PC-9 (cell line): ENCODE results near the gene SPTB. TPM values are rescaled to one million over a fixed set of nuclear protein-coding genes. Genes with fewer than 3 reads are reported as not detected.
A peak's percentile ranks its signal among the peaks of the same experiment; 100 is the strongest.

Experiments
- BruUV-seq: library from RNA; stranded (reverse); fragments of 400-500 nt; replicated peaks from 2 replicates; lab custom pipeline; 2021; lab: Mats Ljungman, UMichigan
- CTCF ChIA-PET: fragments of 300-600 bp; sonication (Branson Sonifier 250); formaldehyde crosslinking; loops from one replicate; lab custom pipeline; 2022; ENCODE audit warnings: antibody characterized with exemption; lab: Charles Lee
- POLR2A ChIA-PET: fragments of 300-600 bp; sonication (Branson Sonifier 250); formaldehyde crosslinking; loops from one replicate; lab custom pipeline; 2022; ENCODE audit warnings: antibody characterized with exemption; ENCODE audit not compliant: unreplicated experiment; lab: Charles Lee
- DNase-seq, 2 experiments: peaks; one replicate each; pipeline versions ENCODE4 v3.0.0 to v3.0.0-alpha.2; 2015 to 2022; ENCODE audit warnings: mixed read lengths in 1 of 2
- H2AFZ ChIP-seq: fragments of 200-600 bp; sonication (generic); 2 replicates; pipeline ENCODE4 v1.8.1; 2017; ENCODE audit warnings: antibody characterized with exemption
- H3F3A ChIP-seq: fragments of 200-600 bp; sonication (generic); 2 replicates; pipeline ENCODE4 v1.8.1; 2017; ENCODE audit warnings: antibody characterized with exemption, mild to moderate bottlenecking, low read depth; ENCODE audit not compliant: insufficient read depth
- H3K27ac ChIP-seq: fragments of 200-600 bp; sonication (generic); 2 replicates; pipeline ENCODE4 v1.6.1; 2016; ENCODE audit warnings: mixed run types
- H3K27me3 ChIP-seq: fragments of 200-600 bp; sonication (generic); 2 replicates; pipeline ENCODE4 v1.6.1; 2016; ENCODE audit warnings: low read depth, mixed run types; ENCODE audit not compliant: insufficient read depth
- H3K36me3 ChIP-seq: fragments of 200-600 bp; sonication (generic); 2 replicates; pipeline ENCODE4 v1.6.1; 2016; ENCODE audit warnings: low read depth, mixed run types
- H3K4me1 ChIP-seq: fragments of 200-600 bp; sonication (generic); replicated peaks from 2 replicates; pipeline ENCODE4 v1.6.1; 2016; ENCODE audit warnings: mixed run types; ENCODE audit not compliant: insufficient read depth
- H3K4me2 ChIP-seq: fragments of 200-600 bp; sonication (generic); 2 replicates; pipeline ENCODE4 v1.6.1; 2017; ENCODE audit warnings: mixed run types
- H3K4me3 ChIP-seq: fragments of 200-600 bp; sonication (generic); 2 replicates; pipeline ENCODE4 v1.6.1; 2016; ENCODE audit warnings: mixed run types
- H3K79me2 ChIP-seq: fragments of 200-600 bp; sonication (generic); 2 replicates; pipeline ENCODE4 v1.6.1; 2017; ENCODE audit warnings: low read depth, mixed run types
- H3K9me2 ChIP-seq: fragments of 200-600 bp; sonication (generic); 2 replicates; pipeline ENCODE4 v1.8.1; 2017; ENCODE audit warnings: mild to moderate bottlenecking; ENCODE audit not compliant: insufficient read depth
- H3K9me3 ChIP-seq: fragments of 200-600 bp; sonication (generic); 2 replicates; pipeline ENCODE4 v1.8.1; 2016; ENCODE audit warnings: low read depth; ENCODE audit not compliant: insufficient read depth
- H4K20me1 ChIP-seq: fragments of 200-600 bp; sonication (generic); 2 replicates; pipeline ENCODE4 v1.8.1; 2017; ENCODE audit not compliant: insufficient read depth
- CTCF ChIP-seq: fragments of 200-600 bp; sonication (generic); conservative IDR thresholded peaks from 2 replicates; pipeline ENCODE4 v1.6.1; 2017; ENCODE audit warnings: mixed run types, antibody characterized with exemption, mild to moderate bottlenecking, moderate library complexity
- EZH2 ChIP-seq: fragments of 200-600 bp; sonication (generic); IDR thresholded peaks from 2 replicates; pipeline ENCODE4 v1.8.0; 2017; ENCODE audit warnings: antibody characterized with exemption, low read depth
- intact Hi-C: fragments of 100-400 bp; cut with micrococcal nuclease; formaldehyde crosslinking; loops from one replicate; pipeline ENCODE4 v1.10.0; 2022; ENCODE audit not compliant: unreplicated experiment
- total RNA-seq: library from RNA; stranded (reverse); gene quantifications from 2 replicates; pipeline ENCODE4 v1.2.3, GENCODE V29; 2021

Gene SPTB
- total RNA-seq, 1 experiment from 2014 or later, result 0.50 TPM

GRCh38 chr14:64721899-64722298 is 157.8 kb downstream of the SPTB start:
- no peaks in the 10 kb centered on the region for H3K36me3 ChIP-seq
- ChIA-PET CTCF (interaction anchor here (0.6 kb wide), 1 partner anchor 50 kb away, joined by 3 read pairs; no protein-coding TSS in a partner anchor), POLR2A (no interaction called here)
- no peak overlapping the region for H2AFZ ChIP-seq
- no peaks in the 10 kb centered on the region for H3K9me2 ChIP-seq
- H3K27me3 ChIP-seq, result no peaks in the 10 kb centered on the region
- peaks cover 97% of the 10 kb centered on the region for H3K4me1 ChIP-seq
- no peaks in the 10 kb centered on the region for H3K9me3 ChIP-seq
- H3K4me3 ChIP-seq, result no peak overlapping the region
- intact Hi-C loops, result loop anchor here (2.0 kb wide), 2 partner anchors 17 to 35 kb away; partner anchors contain the start of gene PLEKHG3
- no peak overlapping the region for H3K4me2 ChIP-seq
- TF ChIP-seq CTCF, result no peak
- no peak for TF ChIP-seq EZH2
- peaks cover 86% of the 10 kb centered on the region for H3K79me2 ChIP-seq
- peaks cover 52% of the 10 kb centered on the region for H3F3A ChIP-seq
- no peaks in the 10 kb centered on the region for H4K20me1 ChIP-seq
- no TSS peak for BruUV-seq
- no peak overlapping the region for H3K27ac ChIP-seq
- no peak for DNase-seq

GRCh38 chr14:64721391-64721791 is 158.3 kb downstream of the SPTB start:
- Histone ChIP-seq H3K9me2 (no peaks in the 10 kb centered on the region), H3K4me2 (peak overlapping the region; percentile 66; the same call in 1 of the 2 replicates), H3F3A (peaks cover 47% of the 10 kb centered on the region), H3K27me3 (no peaks in the 10 kb centered on the region), H3K36me3 (no peaks in the 10 kb centered on the region), H3K4me1 (peaks cover 97% of the 10 kb centered on the region), H2AFZ (no peak overlapping the region), H3K79me2 (peaks cover 89% of the 10 kb centered on the region), H3K9me3 (no peaks in the 10 kb centered on the region), H3K27ac (peak overlapping the region; percentile 88; the same call in 1 of the 2 replicates), H4K20me1 (no peaks in the 10 kb centered on the region), H3K4me3 (no peak overlapping the region)
- CTCF ChIA-PET, result interaction anchor here (0.6 kb wide), 1 partner anchor 50 kb away, joined by 3 read pairs; no protein-coding TSS in a partner anchor
- no TSS peak for BruUV-seq
- TF ChIP-seq CTCF, result no peak
- no peak for TF ChIP-seq EZH2
- peak in 1 of 2 experiments; percentile 59 for DNase-seq
- POLR2A ChIA-PET, result no interaction called here
- intact Hi-C loops, result loop anchor here (2.0 kb wide), 2 partner anchors 17 to 35 kb away; partner anchors contain the start of gene PLEKHG3

- Histone ChIP-seq H3K27me3 (no peaks in the 10 kb centered on the region), H3K79me2 (peaks cover 88% of the 10 kb centered on the region), H2AFZ (no peak overlapping the region), H3K9me2 (no peaks in the 10 kb centered on the region), H3K4me2 (peak overlapping the region; percentile 66), H3K27ac (peak overlapping the region; percentile 88), H3K36me3 (no peaks in the 10 kb centered on the region), H3K9me3 (no peaks in the 10 kb centered on the region), H3F3A (peaks cover 36% of the 10 kb centered on the region), H3K4me3 (peak overlapping the region; percentile 11; the same call in 1 of the 2 replicates), H4K20me1 (no peaks in the 10 kb centered on the region), H3K4me1 (peaks cover 97% of the 10 kb centered on the region)
- peak; percentile 78 to 99 for DNase-seq
- BruUV-seq, result no TSS peak
- intact Hi-C loops, result loop anchor here (2.0 kb wide), 2 partner anchors 15 to 37 kb away; partner anchors contain the start of gene PLEKHG3
- CTCF ChIA-PET, result interaction anchor here (1.0 kb wide), 1 partner anchor 45 kb away, joined by 3 read pairs; no protein-coding TSS in a partner anchor
- POLR2A ChIA-PET, result interaction anchor here (0.5 to 0.6 kb wide), 5 partner anchors 14 to 278 kb away, joined by 3 to 9 read pairs (median 4); no protein-coding TSS in a partner anchor
- no peak for TF ChIP-seq EZH2
- TF ChIP-seq CTCF, result no peak
Observed at GRCh38 chr14:64720131-64720576, 159.6 kb downstream of the SPTB start.
